ENCODE data around the gene ACTR3. TPM values are rescaled to one million over a fixed set of nuclear protein-coding genes. Genes with fewer than 3 reads are reported as not detected.

Gene ACTR3
- total and polyA plus RNA-seq, 2 of the 4 experiments (the other 2 are of a cell fraction), result 246 to 307 TPM

DNA sequence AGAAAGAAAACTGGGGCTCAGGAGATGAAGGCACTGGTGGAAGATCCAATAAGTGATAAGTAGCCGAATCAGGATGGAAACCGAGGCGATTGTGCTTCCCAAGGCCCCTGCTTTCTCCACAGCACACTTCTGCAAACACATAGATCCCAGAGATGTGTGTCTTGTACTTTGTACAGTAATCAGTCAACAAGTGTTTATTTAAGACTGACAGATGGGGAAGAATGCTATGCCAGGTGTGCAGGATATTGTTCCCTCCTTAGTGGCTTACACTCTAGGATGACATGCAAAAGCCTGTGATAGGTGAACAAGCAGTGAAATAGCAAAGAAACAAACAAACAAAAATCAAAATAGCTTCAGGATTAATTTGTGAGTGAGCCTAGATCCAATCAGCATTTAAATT lies 116.6 kb downstream of the ACTR3 start:
- Histone ChIP-seq H2AK5ac (ENCODE audit: low read depth, low read length) (no peak overlapping the region), H2BK120ac (ENCODE audit: low read depth, low read length) (no peak overlapping the region), H3K9ac (ENCODE audit: low read depth, low read length) (no peak overlapping the region), H3K79me1 (ENCODE audit: low read depth in 1 of 2, low read length in 2 of 2) (no peaks in the 10 kb centered on the region), H3K4ac (ENCODE audit: low read depth, low read length) (no peak overlapping the region), H3K4me2 (ENCODE audit: low read depth, low read length) (no peak overlapping the region), H3K18ac (ENCODE audit: low read depth, low read length) (no peak overlapping the region), H3K36me3 (ENCODE audit: control insufficient read depth, insufficient read depth, low read length) (no peaks in the 10 kb centered on the region), H4K8ac (ENCODE audit: low read depth in 2 of 2, low read length in 2 of 2) (no peak overlapping the region), H3K27ac (ENCODE audit: insufficient read depth, low read length) (no peak overlapping the region), H2AFZ (replicated peaks; ENCODE audit: low read length, poor library complexity) (no peak overlapping the region), H3K9me1 (ENCODE audit: insufficient read depth, low read length) (no peaks in the 10 kb centered on the region), H4K20me1 (ENCODE audit: insufficient read depth, low read length) (no peaks in the 10 kb centered on the region), H2BK20ac (ENCODE audit: low read depth, low read length) (no peak overlapping the region), H3K4me1 (ENCODE audit: control insufficient read depth, insufficient read depth, low read length) (no peaks in the 10 kb centered on the region), H2BK5ac (ENCODE audit: low read depth, low read length, poor library complexity, severe bottlenecking) (no peak overlapping the region), H2BK15ac (ENCODE audit: low read depth, low read length) (no peak overlapping the region), H4K5ac (ENCODE audit: low read depth, low read length) (no peak overlapping the region), H3K56ac (ENCODE audit: extremely low read depth, insufficient read depth, low read length) (no peak overlapping the region), H3K9me3 (ENCODE audit: control insufficient read depth, insufficient read depth, low read length) (0 out of 2 replicates have a peak, but pooled peaks cover 1% of the 10 kb centered on the region), H4K91ac (ENCODE audit: insufficient read depth, low read depth, low read length) (no peak overlapping the region), H3K4me3 (ENCODE audit: insufficient read depth, low read depth, low read length) (no peak overlapping the region), H2AK9ac (replicated peaks; ENCODE audit: low read depth, low read length, poor library complexity) (no peak overlapping the region), H3K14ac (replicated peaks; ENCODE audit: low read depth, low read length) (no peak overlapping the region), H3K27me3 (ENCODE audit: control insufficient read depth, insufficient read depth, low read length) (no peaks in the 10 kb centered on the region; the same call in none of the 2 replicates), H3K23ac (ENCODE audit: low read depth, low read length) (no peak overlapping the region)
- POLR2A ChIA-PET (ENCODE audit: unreplicated experiment), result no interaction called here
- no CpG with 5 or more reads among the region's 3 CpGs for WGBS, 2 experiments (ENCODE audit: extremely low coverage in 2 of 2, insufficient read length in 1 of 2)
- no peak for TF ChIP-seq MAFK (IDR thresholded peaks at IDR 0.05; ENCODE audit: low read depth, low read length)
- TF ChIP-seq CEBPB (IDR thresholded peaks at IDR 0.05; ENCODE audit: low read depth, low read length), result no peak
- no peak for TF ChIP-seq SMC3 (IDR thresholded peaks at IDR 0.05; ENCODE audit: low read depth, low read length)
- TF ChIP-seq RFX5 (IDR thresholded peaks at IDR 0.05; ENCODE audit: low read depth, low read length), result no peak
- TF ChIP-seq MXI1 (IDR thresholded peaks at IDR 0.05; ENCODE audit: borderline replicate concordance, low read depth, low read length), result no peak
- TF ChIP-seq, protein P1, sequence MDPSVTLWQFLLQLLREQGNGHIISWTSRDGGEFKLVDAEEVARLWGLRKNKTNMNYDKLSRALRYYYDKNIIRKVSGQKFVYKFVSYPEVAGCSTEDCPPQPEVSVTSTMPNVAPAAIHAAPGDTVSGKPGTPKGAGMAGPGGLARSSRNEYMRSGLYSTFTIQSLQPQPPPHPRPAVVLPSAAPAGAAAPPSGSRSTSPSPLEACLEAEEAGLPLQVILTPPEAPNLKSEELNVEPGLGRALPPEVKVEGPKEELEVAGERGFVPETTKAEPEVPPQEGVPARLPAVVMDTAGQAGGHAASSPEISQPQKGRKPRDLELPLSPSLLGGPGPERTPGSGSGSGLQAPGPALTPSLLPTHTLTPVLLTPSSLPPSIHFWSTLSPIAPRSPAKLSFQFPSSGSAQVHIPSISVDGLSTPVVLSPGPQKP (IDR thresholded peaks at IDR 0.05; ENCODE audit: borderline replicate concordance, low read depth, low read length), result no peak
- dilution Hi-C loops (cut with HindIII; ENCODE audit: low sequenced_read_pairs, unreplicated experiment) (no loop called here), intact Hi-C loops (cut with micrococcal nuclease) (no loop called here), in situ Hi-C loops (cut with MboI; ENCODE audit: low sequenced_read_pairs) (no loop called here)
- CTCF ChIA-PET, result no interaction called here
- BruUV-seq (replicated peaks), result no TSS peak
- no peak for DNase-seq
- no peak for ATAC-seq (ENCODE audit: low read depth)
